ENCODE data around the gene ZP2.
A peak's percentile ranks its signal among the peaks of the same experiment; 100 is the strongest.

The ZP2 gene

GRCh38 chr16:21190599-21190998, 20.8 kb downstream of the ZP2 start:
- TF ChIP-seq MYC (IDR thresholded peaks at IDR 0.05; ENCODE audit: low read depth, low read length), result no peak
- TF ChIP-seq MAX (IDR thresholded peaks at IDR 0.05; ENCODE audit: low read depth, low read length), result no peak
- no peak for TF ChIP-seq CTCF (IDR thresholded peaks at IDR 0.05; ENCODE audit: low read depth, low read length)
- TF ChIP-seq POLR2A (IDR thresholded peaks at IDR 0.05; ENCODE audit: extremely low read depth, insufficient read length), result no peak
- H3K4me3 ChIP-seq (ENCODE audit: low read depth, low read length), result no peak overlapping the region
- DNase-seq (ENCODE audit: low read depth), result no peak

- no peak for DNase-seq (ENCODE audit: low read depth)
- no peak overlapping the region for H3K4me3 ChIP-seq (ENCODE audit: low read depth, low read length)
- TF ChIP-seq POLR2A (IDR thresholded peaks at IDR 0.05; ENCODE audit: extremely low read depth, insufficient read length) (no peak), CTCF (IDR thresholded peaks at IDR 0.05; ENCODE audit: low read depth, low read length) (no peak), MAX (IDR thresholded peaks at IDR 0.05; ENCODE audit: low read depth, low read length) (no peak), MYC (IDR thresholded peaks at IDR 0.05; ENCODE audit: low read depth, low read length) (no peak)
Observed at GRCh38 chr16:21190013-21190412, 21.4 kb downstream of the ZP2 start.

GRCh38 chr16:21189311-21189710, 22.1 kb downstream of the ZP2 start:
- no peak for DNase-seq (ENCODE audit: low read depth)
- TF ChIP-seq MAX (IDR thresholded peaks at IDR 0.05; ENCODE audit: low read depth, low read length), result no peak
- TF ChIP-seq POLR2A (IDR thresholded peaks at IDR 0.05; ENCODE audit: extremely low read depth, insufficient read length), result no peak
- TF ChIP-seq CTCF (IDR thresholded peaks at IDR 0.05; ENCODE audit: low read depth, low read length), result no peak
- TF ChIP-seq MYC (IDR thresholded peaks at IDR 0.05; ENCODE audit: low read depth, low read length), result no peak
- H3K4me3 ChIP-seq (ENCODE audit: low read depth, low read length), result no peak overlapping the region

GRCh38 chr16:21186326-21186691, 25.1 kb downstream of the ZP2 start:
- DNase-seq (ENCODE audit: low read depth), result no peak
- no peak overlapping the region for H3K4me3 ChIP-seq (ENCODE audit: low read depth, low read length)
- no peak for TF ChIP-seq MYC (IDR thresholded peaks at IDR 0.05; ENCODE audit: low read depth, low read length)

GRCh38 chr16:21185659-21186325, 25.6 kb downstream of the ZP2 start:
- TF ChIP-seq MYC (IDR thresholded peaks at IDR 0.05; ENCODE audit: low read depth, low read length) (no peak), POLR2A (IDR thresholded peaks at IDR 0.05; ENCODE audit: extremely low read depth, insufficient read length) (no peak), CTCF (IDR thresholded peaks at IDR 0.05; ENCODE audit: low read depth, low read length) (no peak), MAX (IDR thresholded peaks at IDR 0.05; ENCODE audit: low read depth, low read length) (no peak)
- no peak overlapping the region for H3K4me3 ChIP-seq (ENCODE audit: low read depth, low read length)
- no peak for DNase-seq (ENCODE audit: low read depth)

GRCh38 chr16:21184834-21185233, 26.5 kb downstream of the ZP2 start:
- peak; percentile 60 for DNase-seq (ENCODE audit: low read depth)
- no peak overlapping the region for H3K4me3 ChIP-seq (ENCODE audit: low read depth, low read length)

More at GRCh38 chr16:21184834-21185233, 26.5 kb downstream of the ZP2 start:
- TF ChIP-seq MAX (IDR thresholded peaks at IDR 0.05; ENCODE audit: low read depth, low read length) (no peak), CTCF (IDR thresholded peaks at IDR 0.05; ENCODE audit: low read depth, low read length) (no peak), POLR2A (IDR thresholded peaks at IDR 0.05; ENCODE audit: extremely low read depth, insufficient read length) (no peak), MYC (IDR thresholded peaks at IDR 0.05; ENCODE audit: low read depth, low read length) (no peak)
